HG03378 (cell line): Measurements from ENCODE around the gene GABRB2.

Experiments used
- ATAC-seq: cut with Tn5 transposase; IDR thresholded peaks from one replicate; pipeline ENCODE4 v1.9.1; 2021; ENCODE audit warnings: mild to moderate bottlenecking, moderate library complexity; ENCODE audit not compliant: unreplicated experiment

Gene GABRB2

DNA sequence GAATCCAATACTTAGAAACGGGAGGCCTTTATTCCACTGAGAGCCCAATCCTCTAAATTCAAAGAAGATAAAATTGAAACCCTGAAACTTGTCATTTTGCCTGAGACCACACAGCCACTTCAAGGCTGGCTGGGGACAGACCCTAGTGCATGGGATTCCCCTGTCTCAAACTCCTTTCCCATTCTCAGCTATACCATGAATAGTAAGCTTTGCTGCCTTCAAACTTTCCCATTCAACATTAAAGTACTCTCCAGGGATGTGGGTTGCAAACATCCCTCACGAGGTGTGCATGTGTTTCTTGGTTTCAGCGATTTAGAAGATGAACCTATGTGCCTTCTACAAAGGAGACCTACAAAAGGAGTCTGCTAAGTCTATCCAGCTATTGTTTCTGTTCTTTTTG lies 64.6 kb downstream of the GABRB2 start:
- peak; percentile 62 for ATAC-seq

DNA sequence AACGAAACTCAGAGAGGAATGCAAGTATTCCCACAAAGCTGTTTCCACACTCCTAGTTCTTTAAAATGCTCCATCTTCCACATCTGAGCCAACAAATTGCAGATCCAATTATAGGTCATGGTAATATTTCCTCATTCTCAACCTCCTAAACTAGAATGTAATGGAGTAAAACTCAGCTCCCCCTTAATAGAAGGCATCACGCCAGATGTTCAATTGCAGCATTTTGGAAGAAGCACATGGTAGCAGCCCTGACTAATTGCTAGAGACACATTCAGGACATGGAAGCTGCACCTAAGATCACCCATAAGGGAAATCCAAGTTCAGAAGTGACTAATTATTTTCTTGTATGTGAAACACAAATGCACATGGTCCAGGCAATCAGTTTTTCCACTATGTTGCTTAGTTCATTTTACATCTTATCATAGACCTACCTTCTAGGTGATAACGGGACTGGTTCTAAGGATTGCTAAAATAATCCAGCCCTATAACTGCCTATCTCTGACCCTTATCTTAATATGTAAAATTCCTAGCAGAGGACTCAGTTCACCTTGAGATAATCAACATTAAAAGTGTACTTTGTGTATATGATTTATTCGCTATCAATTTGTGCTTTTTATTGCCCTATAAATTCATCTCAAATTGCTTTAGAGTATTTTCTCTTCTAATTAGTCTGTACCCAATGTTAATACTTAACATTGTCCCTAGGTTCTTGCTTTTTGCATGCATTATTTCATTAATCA lies 75.1 kb downstream of the GABRB2 start:
- no peak for ATAC-seq

DNA sequence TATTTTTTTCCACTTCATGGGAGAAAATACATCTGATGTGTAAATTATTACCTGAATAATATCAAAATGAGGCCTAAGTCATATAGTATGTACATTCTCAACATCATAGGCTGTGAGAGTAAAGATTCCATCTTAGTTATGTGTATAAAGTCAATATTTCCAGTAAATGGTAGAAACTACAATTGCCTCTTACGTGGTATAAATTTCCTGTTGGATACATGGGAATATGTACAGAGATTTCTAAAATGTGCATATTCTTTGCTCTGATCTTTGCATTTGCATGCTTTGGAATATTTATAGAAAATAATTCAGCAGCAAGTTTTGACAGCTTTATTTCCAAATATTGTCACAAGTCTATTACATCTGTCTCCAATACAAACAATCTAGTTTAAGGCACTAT lies 78.8 kb downstream of the GABRB2 start:
- ATAC-seq = no peak

DNA sequence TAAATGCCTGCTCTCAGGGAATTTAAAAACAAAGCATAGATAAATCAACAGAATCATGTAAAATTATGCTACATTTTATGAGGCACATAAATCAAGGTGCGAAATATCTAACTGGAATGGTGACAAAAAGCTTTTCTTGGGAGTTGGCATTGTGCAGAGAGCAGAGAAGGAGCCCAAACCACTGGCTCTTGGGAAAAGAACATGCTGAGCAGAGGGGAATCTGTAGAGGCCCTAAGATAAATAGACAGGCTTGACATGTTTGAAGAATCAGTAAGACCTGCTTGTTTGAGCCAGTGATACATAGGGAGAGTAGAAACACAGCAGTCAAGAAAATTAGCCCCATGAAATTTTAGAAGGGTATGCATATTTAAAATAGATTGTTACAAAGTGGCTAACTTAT lies 85.8 kb downstream of the GABRB2 start:
- ATAC-seq = no peak

DNA sequence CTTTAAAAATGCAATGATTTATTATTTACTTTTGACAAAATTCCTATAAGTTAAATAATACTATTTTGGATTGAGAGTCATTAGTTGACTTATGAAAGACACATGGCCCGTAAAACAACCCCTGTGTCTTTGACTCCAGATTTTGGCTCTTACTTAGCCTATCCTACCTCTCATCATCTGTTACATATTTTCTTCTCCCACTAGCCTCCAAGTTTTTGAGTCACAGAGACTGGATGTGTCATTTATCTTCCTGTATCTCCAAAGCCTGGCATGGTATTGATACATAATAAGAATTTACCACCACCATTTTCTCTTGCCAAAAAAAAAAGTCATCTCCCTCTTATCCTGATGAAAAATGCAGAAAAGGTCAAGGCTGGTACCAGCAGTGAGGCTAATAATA lies 99.9 kb downstream of the GABRB2 start:
- no peak for ATAC-seq

DNA sequence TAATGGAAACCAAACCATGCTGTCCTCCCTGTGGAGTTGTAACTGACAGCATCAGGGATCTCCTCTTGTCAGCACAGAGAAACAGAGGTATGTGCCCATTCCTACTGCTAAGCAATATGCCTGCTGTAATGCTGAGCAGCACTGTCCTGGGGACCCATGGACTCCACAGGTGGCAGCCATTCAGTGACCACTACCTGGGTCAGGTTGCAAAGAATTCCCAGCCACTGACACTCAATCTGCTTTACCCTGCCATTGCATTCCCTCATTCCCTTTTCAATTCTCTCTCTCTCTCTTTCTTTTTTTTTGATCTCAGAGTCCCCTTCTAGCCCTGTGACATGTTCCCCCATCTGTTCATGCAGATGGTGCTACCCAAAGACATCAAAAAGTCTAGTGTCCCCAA lies 104.1 kb downstream of the GABRB2 start:
- ATAC-seq = no peak

DNA sequence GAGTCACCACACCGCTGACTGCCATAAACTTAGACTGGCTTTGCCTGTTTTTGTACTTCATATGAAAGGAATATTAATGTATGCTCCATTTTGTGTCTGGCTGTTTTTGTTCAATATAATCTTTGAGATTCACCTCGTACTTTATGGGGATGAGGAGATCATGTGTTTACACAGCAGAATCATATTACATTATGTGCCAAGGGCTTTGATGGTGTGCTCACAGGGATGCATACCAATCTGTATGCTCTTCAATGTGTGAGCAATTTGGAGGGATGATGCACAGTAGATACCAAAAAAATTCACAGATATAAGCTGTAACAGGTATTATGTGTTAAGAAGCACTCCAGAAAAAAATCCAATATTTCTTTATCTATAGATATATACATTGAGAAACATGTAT lies 113.7 kb downstream of the GABRB2 start:
- ATAC-seq = no peak

DNA sequence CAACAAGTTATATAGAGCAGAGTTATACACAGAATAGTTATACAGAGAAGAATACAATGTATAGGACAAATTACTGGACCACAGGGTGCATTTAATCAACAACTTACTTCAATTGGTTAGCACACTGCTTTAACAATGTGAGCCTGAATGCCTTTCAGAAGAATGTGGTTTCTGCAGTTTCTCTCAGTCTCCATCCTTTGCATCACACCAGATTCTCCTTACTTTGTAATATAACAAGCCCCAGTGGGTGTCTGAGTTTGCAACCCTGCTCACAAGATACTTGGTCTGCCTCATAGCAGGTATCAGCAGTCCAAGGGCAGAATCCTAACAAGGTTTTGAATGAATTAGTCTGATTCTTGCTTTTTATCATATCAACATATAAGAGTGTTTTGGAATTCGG lies 114.6 kb downstream of the GABRB2 start:
- no peak for ATAC-seq

DNA sequence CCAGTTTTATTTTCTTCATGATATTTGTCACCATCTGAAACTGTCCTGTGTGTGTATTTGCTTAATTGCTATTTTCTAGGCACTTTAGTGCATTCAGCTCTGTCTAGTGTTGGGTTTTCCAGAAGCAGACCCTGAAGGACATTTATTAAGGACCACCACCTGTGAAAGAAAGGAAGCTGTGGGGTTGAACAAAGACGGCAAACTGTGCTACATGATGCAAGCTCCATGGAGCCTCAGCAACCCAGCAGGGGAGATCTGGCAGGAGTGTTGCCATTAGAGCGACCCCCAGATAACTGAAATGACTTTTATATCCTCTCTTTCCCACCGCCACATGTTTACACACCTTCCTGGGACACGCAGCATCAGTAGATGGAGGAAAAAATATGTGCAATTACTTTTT lies 125.5 kb downstream of the GABRB2 start:
- no peak for ATAC-seq

DNA sequence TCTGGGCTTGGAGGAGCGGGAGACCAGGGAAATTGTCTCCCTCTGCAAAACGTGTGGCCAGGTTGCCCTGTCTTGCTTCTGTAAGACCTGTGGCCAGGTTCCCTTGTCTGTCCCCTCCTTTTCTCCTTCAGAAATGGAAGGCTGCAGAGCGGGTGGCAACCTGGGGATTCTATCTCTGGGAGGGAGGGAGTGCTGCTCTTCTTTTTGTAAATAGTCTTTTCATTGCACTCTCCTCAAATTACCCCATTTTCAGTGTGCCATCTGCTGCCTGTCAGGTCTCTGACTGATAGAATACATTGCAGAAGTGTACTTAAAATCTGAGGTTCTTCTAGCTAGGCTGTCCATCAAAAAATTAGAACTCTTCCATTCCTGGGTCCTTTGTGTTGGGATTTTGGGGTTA lies 126.0 kb downstream of the GABRB2 start:
- no peak for ATAC-seq

DNA sequence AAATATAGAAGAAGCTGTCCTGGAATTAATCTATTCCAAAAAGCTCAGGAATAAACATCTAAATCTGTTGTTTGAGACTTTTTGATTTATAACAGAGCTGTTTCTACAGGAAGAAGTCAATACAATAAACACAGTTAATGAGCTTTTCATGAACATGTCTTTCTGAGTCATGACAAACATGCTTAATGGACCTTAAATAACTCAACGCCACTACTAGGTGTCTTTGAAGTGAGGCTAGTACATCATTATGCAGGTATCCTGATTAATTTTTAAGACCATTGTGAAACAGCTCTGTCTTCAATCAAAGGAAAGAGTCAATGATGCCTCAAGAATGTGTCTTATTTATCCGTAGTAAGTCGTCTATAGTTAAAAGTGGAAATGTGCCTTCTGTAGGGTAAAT lies 131.6 kb downstream of the GABRB2 start:
- no peak for ATAC-seq

DNA sequence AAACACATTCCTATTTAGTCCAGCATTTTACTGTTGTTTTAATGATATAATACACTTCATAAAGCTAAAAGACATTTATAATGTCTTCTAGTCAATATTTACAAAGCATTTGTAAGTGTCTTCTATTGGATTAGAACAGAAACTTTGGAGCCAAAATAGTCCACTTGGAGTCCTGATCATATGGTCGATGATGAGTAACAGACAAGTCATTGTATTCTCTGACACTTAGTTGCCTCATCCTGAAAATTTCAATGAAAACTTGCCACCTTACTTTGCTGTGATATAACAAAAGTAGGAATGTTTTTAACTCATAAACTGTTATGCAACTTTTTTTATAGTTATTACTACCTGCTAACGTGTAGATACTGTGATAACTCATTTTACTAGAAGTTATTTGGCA lies 132.5 kb downstream of the GABRB2 start:
- ATAC-seq = no peak

DNA sequence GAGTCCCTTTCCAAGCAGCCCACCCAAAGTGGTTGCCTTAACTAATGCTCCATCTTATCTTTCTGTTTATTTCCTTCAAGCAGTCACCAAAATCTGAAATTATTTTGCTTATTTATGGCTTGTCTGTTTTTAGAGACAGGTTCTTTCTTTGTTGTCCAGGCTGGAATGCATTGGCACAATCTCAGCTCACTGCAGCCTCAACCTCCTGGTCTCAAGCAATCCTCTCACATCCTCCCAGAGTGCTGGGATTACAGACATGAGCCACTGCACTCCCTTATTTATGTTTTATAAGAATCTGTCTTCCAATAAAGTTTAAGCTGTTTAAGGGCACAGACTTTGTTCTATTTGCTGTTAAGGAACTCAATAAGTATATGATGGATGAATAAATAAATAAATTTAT lies 133.7 kb downstream of the GABRB2 start:
- ATAC-seq = no peak

DNA sequence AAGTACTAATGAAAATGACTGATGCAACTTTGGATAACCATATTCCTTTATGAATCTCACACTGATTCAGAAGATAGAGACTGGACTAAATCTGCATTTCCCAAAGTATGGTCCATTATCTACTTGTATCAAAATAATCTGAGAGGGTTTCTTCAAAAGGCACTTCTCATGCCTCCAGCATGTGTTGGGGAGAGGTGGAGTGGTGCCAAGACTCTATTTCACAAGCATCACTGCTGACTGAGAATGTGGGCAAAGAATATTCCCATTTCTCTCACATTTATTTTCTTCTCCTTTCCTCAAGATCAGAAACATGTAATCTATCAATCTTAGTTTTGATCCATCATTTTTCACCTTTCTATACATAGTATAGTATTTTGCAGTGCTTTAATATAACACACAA lies 135.4 kb downstream of the GABRB2 start:
- no peak for ATAC-seq

DNA sequence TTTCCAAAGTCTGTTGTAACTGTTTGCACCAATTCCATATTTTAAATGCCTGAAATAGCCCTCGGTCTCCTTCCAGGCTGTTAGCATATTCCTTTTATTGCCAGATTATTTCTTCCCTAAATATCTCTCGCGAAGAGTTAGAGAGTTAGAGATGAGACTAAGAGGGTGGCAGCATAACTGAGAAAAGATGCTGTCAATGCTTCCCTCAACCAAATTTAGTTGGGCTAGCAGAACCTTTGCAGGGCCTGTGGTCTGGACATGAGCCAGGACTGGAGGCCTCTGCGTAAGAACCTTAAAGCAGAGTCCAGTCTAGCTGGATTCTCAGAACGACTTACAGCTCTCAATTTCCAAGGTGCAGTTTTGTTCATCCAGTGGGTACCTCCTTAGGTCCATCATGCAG lies 135.9 kb downstream of the GABRB2 start:
- no peak for ATAC-seq

DNA sequence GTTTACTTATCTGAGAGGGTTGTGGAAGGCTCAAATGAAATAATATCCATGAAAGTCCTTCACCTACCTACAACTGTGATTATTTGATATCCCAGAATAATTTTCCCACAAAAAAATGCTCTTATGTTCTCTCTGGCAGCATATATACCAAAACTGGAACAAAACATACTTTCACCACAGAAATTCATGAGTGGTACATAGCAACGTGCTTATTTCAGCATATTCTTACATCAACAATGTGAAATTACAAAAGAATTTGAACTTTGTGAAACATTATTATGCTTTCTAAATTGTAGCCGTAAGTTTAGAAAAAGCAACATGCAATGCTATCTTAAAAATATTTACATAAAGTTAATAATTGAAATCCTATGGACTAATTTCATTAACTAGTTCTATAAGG lies 137.1 kb downstream of the GABRB2 start:
- ATAC-seq = no peak

DNA sequence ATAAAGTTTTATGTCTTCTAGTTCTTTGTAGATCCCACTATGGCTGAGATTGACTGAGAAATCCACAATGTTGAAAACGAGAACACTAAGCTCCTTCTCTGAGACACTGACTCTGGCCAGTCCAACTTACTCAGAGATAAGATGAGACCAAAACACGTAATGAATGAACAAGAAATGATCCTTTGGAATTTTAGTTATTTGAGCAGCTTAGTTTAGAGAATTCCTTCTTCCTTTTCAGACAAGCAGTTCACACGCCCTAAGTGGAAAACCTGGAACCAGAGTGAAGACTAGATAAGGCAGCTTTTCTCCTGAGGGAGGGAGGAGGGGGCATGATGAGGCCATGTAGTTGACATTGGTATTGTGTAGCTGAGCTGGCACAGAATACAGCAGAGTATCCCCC lies 139.6 kb downstream of the GABRB2 start:
- no peak for ATAC-seq

DNA sequence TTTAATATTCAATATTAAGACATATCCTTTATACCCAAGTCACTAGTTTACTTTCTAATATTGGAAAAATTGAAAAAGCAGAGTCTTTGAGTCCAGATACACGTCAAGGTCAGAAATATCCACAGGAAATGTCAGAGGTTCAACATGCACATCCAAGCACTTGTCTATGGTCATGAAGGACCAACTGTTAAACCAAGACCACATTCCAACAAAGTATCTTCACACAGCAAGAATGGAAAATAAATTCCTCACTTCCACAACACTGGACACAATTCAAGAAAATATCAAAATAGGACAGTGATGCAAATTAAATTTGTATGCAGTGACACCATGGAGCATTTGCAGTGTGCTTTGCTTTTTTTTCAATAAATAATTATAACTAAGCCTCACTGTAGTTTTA lies 142.5 kb downstream of the GABRB2 start:
- ATAC-seq = no peak

DNA sequence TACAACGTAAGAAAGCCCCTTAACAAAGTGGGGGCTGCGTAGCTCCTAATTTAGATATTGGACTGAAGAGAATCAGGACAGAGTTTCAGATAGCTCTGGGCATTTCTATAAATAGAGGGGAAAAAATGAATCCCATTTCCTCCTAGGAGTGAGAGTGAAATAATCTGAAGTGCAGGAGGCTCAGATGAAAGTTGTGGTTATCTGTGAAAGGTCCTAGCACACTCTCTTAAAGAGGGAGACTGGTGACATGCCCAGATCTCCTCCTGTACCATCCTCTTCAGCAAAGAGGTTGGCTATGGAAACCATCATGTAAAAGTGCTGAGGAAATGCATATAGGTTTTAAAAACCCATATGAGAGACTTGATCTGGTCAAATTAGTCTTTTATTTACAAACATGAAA lies 143.4 kb downstream of the GABRB2 start:
- no peak for ATAC-seq

DNA sequence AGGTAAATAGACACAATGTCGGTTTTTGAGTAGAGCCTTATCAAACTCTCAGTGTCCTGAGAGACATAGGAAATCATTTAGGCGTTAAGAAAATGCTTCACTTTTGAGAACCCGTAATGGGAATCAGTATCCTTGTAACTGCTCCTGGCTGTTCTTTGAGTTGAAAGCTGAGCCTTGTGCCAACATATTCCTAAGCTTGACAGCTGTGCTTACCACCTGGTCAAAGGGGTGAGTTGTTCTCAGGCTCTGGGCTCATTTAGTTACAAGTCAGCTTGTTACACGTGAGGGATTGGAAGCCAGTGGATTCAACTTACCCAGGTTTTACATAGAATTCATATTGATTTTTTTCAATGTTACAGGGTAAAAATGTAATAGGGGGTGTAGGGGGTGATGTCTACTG lies 145.9 kb downstream of the GABRB2 start:
- ATAC-seq = no peak

DNA sequence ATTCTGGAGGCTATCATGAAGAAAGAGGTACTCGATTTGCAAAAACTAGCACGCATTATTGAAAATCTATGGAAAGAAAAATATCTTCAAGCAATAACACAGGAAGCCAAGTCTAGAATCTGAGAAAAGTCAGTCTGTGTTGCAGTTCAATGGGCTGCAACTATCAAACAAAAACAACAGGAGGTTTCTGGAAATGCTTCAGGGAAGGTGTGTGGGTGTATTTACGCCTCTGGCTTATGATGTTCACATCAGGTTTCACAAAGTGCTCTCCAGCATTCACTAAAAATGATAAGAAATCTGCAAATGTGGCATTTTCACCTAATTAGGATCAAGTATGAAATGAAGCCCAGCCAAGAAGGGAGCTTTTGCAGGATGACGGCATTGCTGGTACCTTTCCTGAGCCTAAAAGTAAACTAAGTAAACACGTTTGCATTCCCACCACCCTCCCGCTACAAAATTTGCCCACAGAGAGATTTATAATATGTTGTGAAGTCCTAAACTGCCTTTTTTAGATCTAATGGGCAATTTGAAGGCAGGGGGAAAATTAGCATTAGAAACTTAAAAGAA lies 146.4 kb downstream of the GABRB2 start:
- ATAC-seq = no peak

DNA sequence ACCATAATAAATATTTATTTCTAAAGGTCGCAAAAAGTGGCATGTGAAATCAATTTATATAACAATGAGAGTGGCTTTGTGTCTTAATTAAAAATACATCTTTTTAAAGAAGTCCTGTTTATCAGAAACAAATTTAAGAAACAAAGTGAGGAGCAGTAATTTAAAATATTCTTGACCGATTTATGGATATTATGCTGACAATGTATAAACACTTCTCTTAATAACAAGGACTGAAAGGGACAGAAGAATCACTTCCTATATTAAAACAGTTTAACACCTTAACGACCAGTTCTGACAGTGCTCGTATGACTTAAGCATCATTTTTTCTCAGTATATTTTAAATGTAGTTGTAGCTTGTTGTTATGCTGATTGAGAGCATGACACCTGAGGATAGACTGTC lies 149.1 kb downstream of the GABRB2 start:
- ATAC-seq = no peak

DNA sequence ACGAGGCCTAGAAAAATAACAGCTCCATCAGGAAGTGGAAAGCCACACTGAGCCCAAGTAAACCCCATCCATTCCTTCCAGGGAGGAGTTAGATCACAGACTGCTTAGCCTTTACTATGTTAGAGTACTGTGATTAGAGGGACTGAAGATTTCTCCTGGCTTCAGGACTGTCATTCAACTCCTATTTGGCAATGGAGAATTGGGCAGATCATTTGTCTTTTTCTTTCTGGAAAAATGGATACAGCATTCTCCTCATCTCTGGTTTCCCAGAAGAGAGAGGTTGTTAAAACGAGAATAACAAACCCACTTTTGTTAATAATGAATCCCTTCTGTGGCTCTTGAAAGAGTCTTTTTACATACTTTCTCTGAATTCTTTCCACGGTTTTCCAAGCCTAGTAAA lies 150.4 kb downstream of the GABRB2 start:
- no peak for ATAC-seq
